Cerebellar nuclear complex (tissue), 1 donor: ENCODE data around the gene SFMBT2.
A peak's percentile ranks its signal among the peaks of the same experiment; 100 is the strongest.

Experiments
- DNase-seq, 2 experiments: peaks; one replicate each; lab custom pipeline; 2025; lab: John Stamatoyannopoulos, UW

Gene SFMBT2

GRCh38 chr10:7264313-7264756, 146.5 kb downstream of the SFMBT2 start:
- no peak for DNase-seq

GRCh38 chr10:7263616-7264015, 147.2 kb downstream of the SFMBT2 start:
- DNase-seq, result no peak

- DNase-seq, result no peak
These were observed 149.5 kb downstream of the SFMBT2 start for GRCh38 chr10:7261351-7261750.

- no peak for DNase-seq
These were observed 149.9 kb downstream of the SFMBT2 start for GRCh38 chr10:7260912-7261311.

GRCh38 chr10:7260412-7260900, 150.4 kb downstream of the SFMBT2 start:
- DNase-seq, result peak in 1 of 2 experiments; percentile 55

- DNase-seq, result no peak
These were observed 151.8 kb downstream of the SFMBT2 start for GRCh38 chr10:7258948-7259523.

GRCh38 chr10:7255517-7255916, 155.3 kb downstream of the SFMBT2 start:
- DNase-seq, result no peak

GRCh38 chr10:7251696-7252465, 159.0 kb downstream of the SFMBT2 start:
- DNase-seq, result no peak

- no peak for DNase-seq
These were observed 160.6 kb downstream of the SFMBT2 start for GRCh38 chr10:7250236-7250635.

GRCh38 chr10:7248585-7249164, 162.2 kb downstream of the SFMBT2 start:
- DNase-seq, result no peak

- DNase-seq, result no peak
These were observed 162.7 kb downstream of the SFMBT2 start for GRCh38 chr10:7248148-7248547.

- no peak for DNase-seq
These were observed 165.3 kb downstream of the SFMBT2 start for GRCh38 chr10:7245505-7245904.

- no peak for DNase-seq
These were observed 167.0 kb downstream of the SFMBT2 start for GRCh38 chr10:7243873-7244272.

GRCh38 chr10:7243139-7243538, 167.7 kb downstream of the SFMBT2 start:
- DNase-seq, result no peak

- no peak for DNase-seq
These were observed 171.4 kb downstream of the SFMBT2 start for GRCh38 chr10:7239312-7239985.

- no peak for DNase-seq
These were observed 175.5 kb downstream of the SFMBT2 start for GRCh38 chr10:7235376-7235775.

- no peak for DNase-seq
These were observed 176.7 kb downstream of the SFMBT2 start for GRCh38 chr10:7234109-7234508.

- DNase-seq, result no peak
These were observed 177.4 kb downstream of the SFMBT2 start for GRCh38 chr10:7233259-7233991.

- no peak for DNase-seq
These were observed 179.1 kb downstream of the SFMBT2 start for GRCh38 chr10:7231509-7232414.

- no peak for DNase-seq
These were observed 179.9 kb downstream of the SFMBT2 start for GRCh38 chr10:7230951-7231350.

- no peak for DNase-seq
These were observed 180.8 kb downstream of the SFMBT2 start for GRCh38 chr10:7230036-7230435.
